Transverse colon (tissue), 4 donors: ENCODE measurements around the gene PDCD11. TPM values are rescaled to one million over a fixed set of nuclear protein-coding genes. Genes with fewer than 3 reads are reported as not detected.

Experiments used
- DNase-seq: peaks from one replicate; pipeline ENCODE4 v3.0.0-alpha.2; 2019
- H3K27ac ChIP-seq, 4 donors: fragments of 200-600 bp; sonication (generic); 2 replicates each; pipeline ENCODE4 v1.5.1; 2016 to 2018; ENCODE audit warnings: inconsistent platforms in 4 of 4
- H3K27me3 ChIP-seq: fragments of 200-600 bp; sonication (generic); 2 replicates; pipeline ENCODE4 v1.5.1; 2017; ENCODE audit warnings: inconsistent platforms
- H3K36me3 ChIP-seq, 4 donors: fragments of 200-600 bp; sonication (generic); 2 replicates each; pipeline ENCODE4 v1.5.1; 2017 to 2019; ENCODE audit warnings: inconsistent platforms in 4 of 4
- H3K4me1 ChIP-seq, 4 donors: fragments of 200-600 bp; sonication (generic); 2 replicates each; pipeline ENCODE4 v1.5.1; 2017 to 2020; ENCODE audit warnings: inconsistent platforms in 4 of 4
- H3K4me3 ChIP-seq, 4 donors: fragments of 200-600 bp; sonication (generic); 1 replicate in 1 of 4; 2 replicates in 3 of 4; pipeline versions ENCODE4 v1.5.1 to v1.6.1; 2017 to 2019; ENCODE audit warnings: inconsistent platforms in 4 of 4
- H3K9me3 ChIP-seq, 2 donors: fragments of 200-600 bp; sonication (generic); 2 replicates each; pipeline ENCODE4 v1.5.1; 2017 to 2019; ENCODE audit warnings: inconsistent platforms in 2 of 2
- CTCF ChIP-seq, 5 experiments: fragments of 200-600 bp in 3 of 5; fragments of 450-650 bp in 2 of 5; sonication (generic) in 3 of 5; IDR thresholded peaks; 1 replicate in 2 of 5; 2 replicates in 3 of 5; pipeline ENCODE4 v1.5.1; 2016 to 2017; ENCODE audit warnings: antibody characterized with exemption in 5 of 5, inconsistent platforms in 3 of 5, mild to moderate bottlenecking in 2 of 5, moderate library complexity in 1 of 5
- EP300 ChIP-seq: sonication (generic); formaldehyde crosslinking; IDR thresholded peaks from one replicate; pipeline ENCODE4 v1.6.1; 2017; ENCODE audit warnings: antibody characterized with exemption, low read depth
- POLR2A ChIP-seq: fragments of 450-650 bp; IDR thresholded peaks from one replicate; pipeline ENCODE4 v1.6.1; 2016; ENCODE audit warnings: antibody characterized with exemption, mild to moderate bottlenecking, moderate library complexity
- POLR2AphosphoS5 ChIP-seq, 3 donors: sonication (generic); formaldehyde crosslinking; IDR thresholded peaks; one replicate each; pipeline ENCODE4 v1.6.1; 2016; ENCODE audit warnings: antibody characterized with exemption in 3 of 3
- WGBS, 2 donors: methylation state at CpG; one replicate each; pipeline ENCODE4 v1.1.5; 2018; ENCODE audit warnings: low coverage in 1 of 2; 5-methylcytosine and 5-hydroxymethylcytosine counted together
- in situ Hi-C, 4 donors: fragments of 200-750 bp; cut with MboI; loops; one replicate each; pipeline versions ENCODE4 v1.15.0 to v1.15.1; 2017; ENCODE audit warnings: low sequenced_read_pairs in 3 of 4, low pct_ligation_motif_present in 1 of 4, low pct_unique_long_range_greater_than_20kb in 1 of 4
- intact Hi-C: fragments of 100-400 bp; cut with DNase I; formaldehyde crosslinking; loops from one replicate; pipeline ENCODE4 v1.15.1; 2023; ENCODE audit warnings: low total_unique reads
- total RNA-seq, 4 donors: library from RNA; depleted of rRNA; stranded (reverse); fragments of >200 nt; gene quantifications; one replicate each; pipeline ENCODE4 v1.1.0, GENCODE V29; 2016

PDCD11 gene
- total RNA-seq, 4 donors from 2014 or later: 10.1 to 20.0 (median 13.3) TPM

- Histone ChIP-seq H3K27me3 (peaks cover 5% of the 10 kb centered on the region), H3K27ac (peak within 1 kb of the TSS; percentile 85 to 93 (median 86)), H3K4me1 (peaks cover 6 to 41% (median 13%) of the 10 kb centered on the region in 4 donors), H3K9me3 (no peaks in the 10 kb centered on the region), H3K36me3 (no peaks in the 10 kb centered on the region), H3K4me3 (peak within 1 kb of the TSS; percentile 49 to 68 (median 60))
- peak; percentile 67 for DNase-seq
- in situ Hi-C loops (no loop called here), intact Hi-C loops (no loop called here)
- TF ChIP-seq EP300 (no peak), POLR2AphosphoS5 (IDR thresholded peaks at IDR 0.05) (peak in 1 of 3 donors; percentile 15), POLR2A (no peak), CTCF (IDR thresholded peaks at IDR 0.05) (no peak)
- 3% methylated on average over 29 of the region's 32 CpGs; no CpG with 5 or more reads in 1 of the 2 donors for WGBS, 2 donors
These were observed 55.5 kb downstream of the PDCD11 start, which contains the start of gene CALHM2 for GRCh38 chr10:103451831-103452505. Gene CALHM2 (minus strand): TSS chr10:103452370. CDS start chr10:103449941, 2,429 bp downstream.

GRCh38 chr10:103452506-103453230 is 56.2 kb downstream of the PDCD11 start:
- peak overlapping the region; percentile 49 to 68 (median 60) for H3K4me3 ChIP-seq
- H3K36me3 ChIP-seq: no peaks in the 10 kb centered on the region
- 44% methylated on average over 19 of the region's 27 CpGs; no CpG with 5 or more reads in 1 of the 2 donors for WGBS, 2 donors
- peaks cover 5% of the 10 kb centered on the region for H3K27me3 ChIP-seq
- peak overlapping the region; percentile 85 to 93 (median 86) for H3K27ac ChIP-seq
- H3K9me3 ChIP-seq: no peaks in the 10 kb centered on the region
- in situ Hi-C loops: no loop called here
- TF ChIP-seq POLR2A: no peak
- TF ChIP-seq CTCF (IDR thresholded peaks at IDR 0.05): no peak
- TF ChIP-seq EP300: no peak
- TF ChIP-seq POLR2AphosphoS5 (IDR thresholded peaks at IDR 0.05): no peak
- intact Hi-C loops: no loop called here
- DNase-seq: no peak
- H3K4me1 ChIP-seq: peaks cover 6 to 40% (median 13%) of the 10 kb centered on the region in 4 donors

GRCh38 chr10:103454026-103454425 is 57.6 kb downstream of the PDCD11 start:
- H3K36me3 ChIP-seq: no peaks in the 10 kb centered on the region

GRCh38 chr10:103455235-103455634 is 58.8 kb downstream of the PDCD11 start:
- no peak for DNase-seq
- WGBS, 2 donors: 88% methylated on average over 25 of the region's 25 CpGs; no CpG with 5 or more reads in 1 of the 2 donors
- in situ Hi-C loops (no loop called here), intact Hi-C loops (no loop called here)
- TF ChIP-seq CTCF (IDR thresholded peaks at IDR 0.05): no peak
- TF ChIP-seq POLR2AphosphoS5 (IDR thresholded peaks at IDR 0.05): no peak
- no peak for TF ChIP-seq POLR2A
- no peak for TF ChIP-seq EP300
- Histone ChIP-seq H3K27ac (no peak overlapping the region), H3K4me3 (no peak overlapping the region), H3K4me1 (peaks cover 2 to 15% (median 6%) of the 10 kb centered on the region in 4 donors), H3K9me3 (no peaks in the 10 kb centered on the region), H3K27me3 (peaks cover 5% of the 10 kb centered on the region), H3K36me3 (no peaks in the 10 kb centered on the region)

More at GRCh38 chr10:103454026-103454425, 57.6 kb downstream of the PDCD11 start:
- in situ Hi-C loops: no loop called here
- H3K4me3 ChIP-seq: no peak overlapping the region
- DNase-seq: no peak
- no peak for TF ChIP-seq EP300
- H3K27me3 ChIP-seq: peaks cover 5% of the 10 kb centered on the region
- 86% methylated on average over 4 of the region's 4 CpGs; no CpG with 5 or more reads in 1 of the 2 donors for WGBS, 2 donors
- peaks cover 6 to 27% (median 9%) of the 10 kb centered on the region in 4 donors for H3K4me1 ChIP-seq
- H3K27ac ChIP-seq: no peak overlapping the region
- no peaks in the 10 kb centered on the region for H3K9me3 ChIP-seq
- intact Hi-C loops: no loop called here
